ENCODE results near the gene RAET1G. TPM values are rescaled to one million over a fixed set of nuclear protein-coding genes. Genes with fewer than 3 reads are reported as not detected.
A peak's percentile ranks its signal among the peaks of the same experiment; 100 is the strongest.

Gene RAET1G
- total and polyA plus RNA-seq, 9 of the 15 experiments (the other 6 are each of a cell fraction or from before 2014, with no cell fraction given), result 0.11 TPM; not detected in 8

DNA sequence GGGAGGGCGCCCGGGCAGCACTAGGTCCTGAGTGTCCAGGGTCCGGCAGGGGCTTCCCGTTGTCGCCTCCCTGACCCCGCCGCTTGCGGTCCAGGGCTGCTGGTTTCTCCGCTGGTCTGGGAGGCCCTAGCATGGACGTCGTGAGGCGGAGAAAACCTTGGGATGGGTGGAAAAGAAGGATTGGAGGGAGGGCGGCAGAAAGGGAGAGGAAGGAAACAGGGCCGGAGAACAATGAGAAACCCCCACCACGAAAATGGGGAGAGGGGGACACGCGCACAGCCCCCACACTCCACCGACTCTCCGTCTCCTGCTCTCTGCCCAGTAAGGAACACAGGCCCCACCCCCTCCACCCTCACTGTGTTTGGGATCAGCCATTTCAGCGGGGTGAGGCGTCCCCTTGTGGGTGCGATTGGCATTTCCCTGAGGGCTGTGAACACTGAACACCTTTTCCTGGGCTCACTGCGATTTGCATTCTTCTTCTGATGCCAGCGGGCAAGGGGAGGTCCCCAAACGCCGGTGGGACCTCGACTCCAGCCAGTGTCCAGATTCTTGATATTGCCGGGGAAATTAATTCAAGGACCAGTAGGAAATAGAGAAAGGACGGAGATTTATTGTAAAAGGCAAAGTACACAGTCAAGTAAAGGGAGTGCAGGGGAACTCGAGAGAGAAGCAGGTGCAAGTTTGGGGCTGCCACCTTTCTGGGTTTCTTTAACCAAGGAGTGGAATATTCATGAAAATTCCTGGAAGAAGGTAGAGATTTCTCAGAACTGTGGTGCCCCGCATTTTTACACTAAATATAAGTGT, 3.3 kb upstream of the RAET1G start (continued):
- TF ChIP-seq HCFC1 (IDR thresholded peaks at IDR 0.05; ENCODE audit: low read depth, low read length) (peak; percentile 45; the same call in 1 of the 2 replicates), ZNF785 (CRISPR knock-in tag; IDR thresholded peaks at IDR 0.05) (no peak), ZC3H8 (IDR thresholded peaks at IDR 0.05) (no peak), CSDE1 (IDR thresholded peaks at IDR 0.05) (no peak), ZNF507 (tag; conservative IDR thresholded peaks at IDR 0.05) (no peak), ETV6 (IDR thresholded peaks at IDR 0.05; ENCODE audit: borderline replicate concordance in 1 of 2, low read depth in 2 of 2, low read length in 1 of 2) (no peak), ETV6 (CRISPR knock-in tag; IDR thresholded peaks at IDR 0.05; ENCODE audit: borderline replicate concordance) (no peak), ZNF431 (CRISPR knock-in tag; IDR thresholded peaks at IDR 0.05) (no peak), ZFP91 (CRISPR knock-in tag; IDR thresholded peaks at IDR 0.05) (peak; percentile 29; the same call in 1 of the 2 replicates), NR3C1 (CRISPR knock-in tag; IDR thresholded peaks at IDR 0.05) (no peak), ZNF79 (CRISPR knock-in tag; IDR thresholded peaks at IDR 0.05; ENCODE audit: low read depth) (no peak), XRCC4 (IDR thresholded peaks at IDR 0.05; ENCODE audit: extremely low read depth, insufficient read depth, insufficient read length) (no peak), ADNP (tag; IDR thresholded peaks at IDR 0.05) (no peak), MAZ (CRISPR knock-in tag; conservative IDR thresholded peaks at IDR 0.05 in 1 of 2, IDR thresholded peaks at IDR 0.05 in 1 of 2) (peak; percentile 54 to 86; a peak in 3 of 4 replicates)
- TF ChIP-seq, protein P1, sequence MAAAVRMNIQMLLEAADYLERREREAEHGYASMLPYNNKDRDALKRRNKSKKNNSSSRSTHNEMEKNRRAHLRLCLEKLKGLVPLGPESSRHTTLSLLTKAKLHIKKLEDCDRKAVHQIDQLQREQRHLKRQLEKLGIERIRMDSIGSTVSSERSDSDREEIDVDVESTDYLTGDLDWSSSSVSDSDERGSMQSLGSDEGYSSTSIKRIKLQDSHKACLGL (CRISPR knock-in tag; IDR thresholded peaks at IDR 0.05; ENCODE audit: borderline replicate concordance, poor library complexity, severe bottlenecking), result no peak
- TF ChIP-seq, protein P2, sequence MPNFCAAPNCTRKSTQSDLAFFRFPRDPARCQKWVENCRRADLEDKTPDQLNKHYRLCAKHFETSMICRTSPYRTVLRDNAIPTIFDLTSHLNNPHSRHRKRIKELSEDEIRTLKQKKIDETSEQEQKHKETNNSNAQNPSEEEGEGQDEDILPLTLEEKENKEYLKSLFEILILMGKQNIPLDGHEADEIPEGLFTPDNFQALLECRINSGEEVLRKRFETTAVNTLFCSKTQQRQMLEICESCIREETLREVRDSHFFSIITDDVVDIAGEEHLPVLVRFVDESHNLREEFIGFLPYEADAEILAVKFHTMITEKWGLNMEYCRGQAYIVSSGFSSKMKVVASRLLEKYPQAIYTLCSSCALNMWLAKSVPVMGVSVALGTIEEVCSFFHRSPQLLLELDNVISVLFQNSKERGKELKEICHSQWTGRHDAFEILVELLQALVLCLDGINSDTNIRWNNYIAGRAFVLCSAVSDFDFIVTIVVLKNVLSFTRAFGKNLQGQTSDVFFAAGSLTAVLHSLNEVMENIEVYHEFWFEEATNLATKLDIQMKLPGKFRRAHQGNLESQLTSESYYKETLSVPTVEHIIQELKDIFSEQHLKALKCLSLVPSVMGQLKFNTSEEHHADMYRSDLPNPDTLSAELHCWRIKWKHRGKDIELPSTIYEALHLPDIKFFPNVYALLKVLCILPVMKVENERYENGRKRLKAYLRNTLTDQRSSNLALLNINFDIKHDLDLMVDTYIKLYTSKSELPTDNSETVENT (CRISPR knock-in tag; IDR thresholded peaks at IDR 0.05), result no peak
- TF ChIP-seq, protein P3, sequence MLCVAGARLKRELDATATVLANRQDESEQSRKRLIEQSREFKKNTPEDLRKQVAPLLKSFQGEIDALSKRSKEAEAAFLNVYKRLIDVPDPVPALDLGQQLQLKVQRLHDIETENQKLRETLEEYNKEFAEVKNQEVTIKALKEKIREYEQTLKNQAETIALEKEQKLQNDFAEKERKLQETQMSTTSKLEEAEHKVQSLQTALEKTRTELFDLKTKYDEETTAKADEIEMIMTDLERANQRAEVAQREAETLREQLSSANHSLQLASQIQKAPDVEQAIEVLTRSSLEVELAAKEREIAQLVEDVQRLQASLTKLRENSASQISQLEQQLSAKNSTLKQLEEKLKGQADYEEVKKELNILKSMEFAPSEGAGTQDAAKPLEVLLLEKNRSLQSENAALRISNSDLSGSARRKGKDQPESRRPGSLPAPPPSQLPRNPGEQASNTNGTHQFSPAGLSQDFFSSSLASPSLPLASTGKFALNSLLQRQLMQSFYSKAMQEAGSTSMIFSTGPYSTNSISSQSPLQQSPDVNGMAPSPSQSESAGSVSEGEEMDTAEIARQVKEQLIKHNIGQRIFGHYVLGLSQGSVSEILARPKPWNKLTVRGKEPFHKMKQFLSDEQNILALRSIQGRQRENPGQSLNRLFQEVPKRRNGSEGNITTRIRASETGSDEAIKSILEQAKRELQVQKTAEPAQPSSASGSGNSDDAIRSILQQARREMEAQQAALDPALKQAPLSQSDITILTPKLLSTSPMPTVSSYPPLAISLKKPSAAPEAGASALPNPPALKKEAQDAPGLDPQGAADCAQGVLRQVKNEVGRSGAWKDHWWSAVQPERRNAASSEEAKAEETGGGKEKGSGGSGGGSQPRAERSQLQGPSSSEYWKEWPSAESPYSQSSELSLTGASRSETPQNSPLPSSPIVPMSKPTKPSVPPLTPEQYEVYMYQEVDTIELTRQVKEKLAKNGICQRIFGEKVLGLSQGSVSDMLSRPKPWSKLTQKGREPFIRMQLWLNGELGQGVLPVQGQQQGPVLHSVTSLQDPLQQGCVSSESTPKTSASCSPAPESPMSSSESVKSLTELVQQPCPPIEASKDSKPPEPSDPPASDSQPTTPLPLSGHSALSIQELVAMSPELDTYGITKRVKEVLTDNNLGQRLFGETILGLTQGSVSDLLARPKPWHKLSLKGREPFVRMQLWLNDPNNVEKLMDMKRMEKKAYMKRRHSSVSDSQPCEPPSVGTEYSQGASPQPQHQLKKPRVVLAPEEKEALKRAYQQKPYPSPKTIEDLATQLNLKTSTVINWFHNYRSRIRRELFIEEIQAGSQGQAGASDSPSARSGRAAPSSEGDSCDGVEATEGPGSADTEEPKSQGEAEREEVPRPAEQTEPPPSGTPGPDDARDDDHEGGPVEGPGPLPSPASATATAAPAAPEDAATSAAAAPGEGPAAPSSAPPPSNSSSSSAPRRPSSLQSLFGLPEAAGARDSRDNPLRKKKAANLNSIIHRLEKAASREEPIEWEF (CRISPR knock-in tag; IDR thresholded peaks at IDR 0.05), result no peak
